22Rv1 (cell line): ENCODE results near the gene LRR1.

Experiments
- ZFX ChIP-seq: fragments of 450-650 bp; IDR thresholded peaks from 2 replicates; pipeline ENCODE4 v1.6.1; 2017; ENCODE audit warnings: antibody characterized with exemption, borderline replicate concordance
- TF ChIP-seq, protein P1 (sequence below): fragments of 450-650 bp; IDR thresholded peaks from 2 replicates; pipeline ENCODE4 v1.5.1; 2017; ENCODE audit warnings: mild to moderate bottlenecking

- TF ChIP-seq, protein P1, sequence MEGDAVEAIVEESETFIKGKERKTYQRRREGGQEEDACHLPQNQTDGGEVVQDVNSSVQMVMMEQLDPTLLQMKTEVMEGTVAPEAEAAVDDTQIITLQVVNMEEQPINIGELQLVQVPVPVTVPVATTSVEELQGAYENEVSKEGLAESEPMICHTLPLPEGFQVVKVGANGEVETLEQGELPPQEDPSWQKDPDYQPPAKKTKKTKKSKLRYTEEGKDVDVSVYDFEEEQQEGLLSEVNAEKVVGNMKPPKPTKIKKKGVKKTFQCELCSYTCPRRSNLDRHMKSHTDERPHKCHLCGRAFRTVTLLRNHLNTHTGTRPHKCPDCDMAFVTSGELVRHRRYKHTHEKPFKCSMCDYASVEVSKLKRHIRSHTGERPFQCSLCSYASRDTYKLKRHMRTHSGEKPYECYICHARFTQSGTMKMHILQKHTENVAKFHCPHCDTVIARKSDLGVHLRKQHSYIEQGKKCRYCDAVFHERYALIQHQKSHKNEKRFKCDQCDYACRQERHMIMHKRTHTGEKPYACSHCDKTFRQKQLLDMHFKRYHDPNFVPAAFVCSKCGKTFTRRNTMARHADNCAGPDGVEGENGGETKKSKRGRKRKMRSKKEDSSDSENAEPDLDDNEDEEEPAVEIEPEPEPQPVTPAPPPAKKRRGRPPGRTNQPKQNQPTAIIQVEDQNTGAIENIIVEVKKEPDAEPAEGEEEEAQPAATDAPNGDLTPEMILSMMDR: no peak
- TF ChIP-seq ZFX: no peak
Measured at GRCh38 chr14:49598189-49598484, 603 bp upstream of the LRR1 start.
